Measurements from ENCODE around the gene HYAL1.

DNA sequence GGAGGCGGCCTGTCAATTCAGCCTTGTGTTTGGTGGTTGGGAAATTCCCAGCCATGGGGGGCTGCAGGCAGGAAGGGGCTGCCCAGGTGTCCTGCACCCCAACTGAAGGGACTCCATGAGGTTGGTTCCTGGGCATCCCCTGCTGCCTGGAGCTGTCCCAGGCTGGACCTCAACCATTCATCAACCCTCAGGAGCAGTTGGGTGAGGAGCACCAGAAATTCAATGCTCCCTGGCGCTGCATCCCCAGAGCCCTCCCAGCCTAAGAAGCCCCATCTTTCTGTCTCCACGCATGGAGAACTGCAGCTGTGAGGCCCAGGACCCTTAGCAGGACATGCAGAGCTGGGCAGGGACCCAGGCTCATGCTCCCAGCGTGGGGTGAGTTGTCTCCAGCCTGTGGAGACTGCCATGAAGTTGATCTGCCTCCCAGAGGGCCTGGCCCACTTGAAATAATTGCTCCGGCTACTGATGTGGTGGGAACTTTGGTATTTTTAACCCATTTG lies 42.4 kb downstream of the HYAL1 start:
- TF ChIP-seq, protein P1, sequence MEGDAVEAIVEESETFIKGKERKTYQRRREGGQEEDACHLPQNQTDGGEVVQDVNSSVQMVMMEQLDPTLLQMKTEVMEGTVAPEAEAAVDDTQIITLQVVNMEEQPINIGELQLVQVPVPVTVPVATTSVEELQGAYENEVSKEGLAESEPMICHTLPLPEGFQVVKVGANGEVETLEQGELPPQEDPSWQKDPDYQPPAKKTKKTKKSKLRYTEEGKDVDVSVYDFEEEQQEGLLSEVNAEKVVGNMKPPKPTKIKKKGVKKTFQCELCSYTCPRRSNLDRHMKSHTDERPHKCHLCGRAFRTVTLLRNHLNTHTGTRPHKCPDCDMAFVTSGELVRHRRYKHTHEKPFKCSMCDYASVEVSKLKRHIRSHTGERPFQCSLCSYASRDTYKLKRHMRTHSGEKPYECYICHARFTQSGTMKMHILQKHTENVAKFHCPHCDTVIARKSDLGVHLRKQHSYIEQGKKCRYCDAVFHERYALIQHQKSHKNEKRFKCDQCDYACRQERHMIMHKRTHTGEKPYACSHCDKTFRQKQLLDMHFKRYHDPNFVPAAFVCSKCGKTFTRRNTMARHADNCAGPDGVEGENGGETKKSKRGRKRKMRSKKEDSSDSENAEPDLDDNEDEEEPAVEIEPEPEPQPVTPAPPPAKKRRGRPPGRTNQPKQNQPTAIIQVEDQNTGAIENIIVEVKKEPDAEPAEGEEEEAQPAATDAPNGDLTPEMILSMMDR (IDR thresholded peaks at IDR 0.05), result no peak
- no peak for TF ChIP-seq POLR2A (IDR thresholded peaks at IDR 0.05)
